ENCODE results near the gene ETNPPL. TPM values are rescaled to one million over a fixed set of nuclear protein-coding genes. Genes with fewer than 3 reads are reported as not detected.
"Not testable (repeated sequence)": the region's sequence is repeated elsewhere in the genome, so short reads cannot be mapped to it uniquely, and the experiment has no call there.

ETNPPL gene
- total RNA-seq, 4 donors from 2014 or later: 0.30 to 16.2 (median 9.0) TPM

- Histone ChIP-seq H3K27me3 (no peaks in the 10 kb centered on the region), H3K36me3 (no peaks in the 10 kb centered on the region), H3K4me1 (no peaks in the 10 kb centered on the region), H3K27ac (no peak overlapping the region), H3K9me3 (no peaks in the 10 kb centered on the region), H3K4me3 (no peak overlapping the region)
- TF ChIP-seq EP300 (IDR thresholded peaks at IDR 0.05) (no peak), POLR2A (IDR thresholded peaks at IDR 0.05) (no peak), CTCF (IDR thresholded peaks at IDR 0.05) (no peak)
- WGBS, 2 donors: 70 to 88% methylated on average over 2 of the region's 2 CpGs
- DNase-seq (ENCODE audit: low spot score in 2 of 2): no peak
Observed at GRCh38 chr4:108717386-108717785, 45.5 kb downstream of the ETNPPL start.

GRCh38 chr4:108716340-108716739, 46.5 kb downstream of the ETNPPL start:
- Histone ChIP-seq H3K27me3 (no peaks in the 10 kb centered on the region), H3K27ac (no peak overlapping the region), H3K9me3 (no peaks in the 10 kb centered on the region), H3K4me3 (no peak overlapping the region), H3K4me1 (no peaks in the 10 kb centered on the region), H3K36me3 (no peaks in the 10 kb centered on the region)
- 61 to 66% methylated on average over 2 of the region's 2 CpGs for WGBS, 2 donors
- no peak for DNase-seq (ENCODE audit: low spot score in 2 of 2)
- TF ChIP-seq CTCF (IDR thresholded peaks at IDR 0.05): no peak

- DNase-seq (ENCODE audit: low spot score in 2 of 2): no peak
- no peaks in the 10 kb centered on the region for H3K36me3 ChIP-seq
- no peaks in the 10 kb centered on the region for H3K9me3 ChIP-seq
- H3K27ac ChIP-seq: no peak overlapping the region
- 37 to 38% methylated on average over 4 of the region's 4 CpGs for WGBS, 2 donors
- TF ChIP-seq POLR2A (IDR thresholded peaks at IDR 0.05) (no peak), CTCF (IDR thresholded peaks at IDR 0.05) (no peak), EP300 (IDR thresholded peaks at IDR 0.05) (no peak)
- no peaks in the 10 kb centered on the region for H3K27me3 ChIP-seq
- no peaks in the 10 kb centered on the region for H3K4me1 ChIP-seq
- no peak overlapping the region for H3K4me3 ChIP-seq
Observed at GRCh38 chr4:108714880-108715279, 48.0 kb downstream of the ETNPPL start.

GRCh38 chr4:108710578-108710977, 52.3 kb downstream of the ETNPPL start:
- DNase-seq (ENCODE audit: low spot score in 2 of 2): not testable (repeated sequence)
- 67 to 72% methylated on average over 7 of the region's 7 CpGs for WGBS, 2 donors

DNA sequence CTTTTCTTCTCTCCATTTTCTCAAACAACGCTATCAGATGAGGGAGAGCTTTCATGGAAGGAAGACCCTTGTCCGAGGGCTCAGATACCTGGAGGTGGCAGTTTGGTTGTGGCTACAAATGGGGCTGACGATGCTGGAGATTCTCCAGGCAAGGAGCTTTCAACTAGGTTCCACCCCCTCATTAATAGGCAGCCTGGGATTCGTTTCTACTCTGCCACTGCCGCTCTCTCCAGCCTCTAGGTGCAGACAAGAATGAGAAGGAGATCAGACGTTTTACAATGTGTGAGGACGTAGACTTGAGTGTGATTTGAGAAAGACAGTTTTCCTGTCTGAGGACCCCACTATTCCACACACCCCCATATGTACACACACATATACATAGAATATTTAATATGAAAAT, 53.1 kb downstream of the ETNPPL start:
- Histone ChIP-seq H3K4me3 (no peak overlapping the region), H3K36me3 (no peaks in the 10 kb centered on the region), H3K27ac (no peak overlapping the region), H3K4me1 (no peaks in the 10 kb centered on the region), H3K27me3 (no peaks in the 10 kb centered on the region), H3K9me3 (no peaks in the 10 kb centered on the region)
- 54 to 60% methylated on average over 7 of the region's 7 CpGs for WGBS, 2 donors
- TF ChIP-seq EP300 (IDR thresholded peaks at IDR 0.05) (no peak), CTCF (IDR thresholded peaks at IDR 0.05) (no peak), POLR2A (IDR thresholded peaks at IDR 0.05) (no peak)
- no peak for DNase-seq (ENCODE audit: low spot score in 2 of 2)

More at GRCh38 chr4:108710578-108710977, 52.3 kb downstream of the ETNPPL start:
- not testable (repeated sequence) for H3K27ac ChIP-seq, H3K36me3 ChIP-seq, H3K27me3 ChIP-seq, H3K4me3 ChIP-seq, H3K9me3 ChIP-seq, H3K4me1 ChIP-seq

- Histone ChIP-seq H3K9me3 (no peaks in the 10 kb centered on the region), H3K27ac (no peak overlapping the region), H3K36me3 (no peaks in the 10 kb centered on the region), H3K4me3 (no peak overlapping the region), H3K4me1 (no peaks in the 10 kb centered on the region), H3K27me3 (no peaks in the 10 kb centered on the region)
- DNase-seq (ENCODE audit: low spot score in 2 of 2): no peak
- TF ChIP-seq POLR2A (IDR thresholded peaks at IDR 0.05) (no peak), EP300 (IDR thresholded peaks at IDR 0.05) (no peak), CTCF (IDR thresholded peaks at IDR 0.05) (no peak)
- WGBS, 2 donors: 80 to 82% methylated on average over 10 of the region's 10 CpGs
Observed at GRCh38 chr4:108709234-108709633, 53.6 kb downstream of the ETNPPL start.
